ENCODE measurements around the gene NEAT1.

- TF ChIP-seq POLR2A (IDR thresholded peaks at IDR 0.05; ENCODE audit: low read depth, low read length) (no peak), POLR2AphosphoS5 (IDR thresholded peaks at IDR 0.05; ENCODE audit: low read depth, low read length) (no peak), TAF1 (IDR thresholded peaks at IDR 0.05; ENCODE audit: low read depth, low read length) (no peak), PAX5 (IDR thresholded peaks at IDR 0.05; ENCODE audit: insufficient read depth, low read length, severe bottlenecking) (no peak), POU2F2 (IDR thresholded peaks at IDR 0.05; ENCODE audit: low read depth, low read length) (no peak), SPI1 (IDR thresholded peaks at IDR 0.05; ENCODE audit: low read depth, low read length) (no peak)
These were observed 65.1 kb downstream of the NEAT1 start for GRCh38 chr11:65487467-65488272.

Measured in GM12891 (cell line).